ENCODE results near the gene RPUSD3.

Gene RPUSD3, protein sequence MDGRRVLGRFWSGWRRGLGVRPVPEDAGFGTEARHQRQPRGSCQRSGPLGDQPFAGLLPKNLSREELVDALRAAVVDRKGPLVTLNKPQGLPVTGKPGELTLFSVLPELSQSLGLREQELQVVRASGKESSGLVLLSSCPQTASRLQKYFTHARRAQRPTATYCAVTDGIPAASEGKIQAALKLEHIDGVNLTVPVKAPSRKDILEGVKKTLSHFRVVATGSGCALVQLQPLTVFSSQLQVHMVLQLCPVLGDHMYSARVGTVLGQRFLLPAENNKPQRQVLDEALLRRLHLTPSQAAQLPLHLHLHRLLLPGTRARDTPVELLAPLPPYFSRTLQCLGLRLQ

DNA sequence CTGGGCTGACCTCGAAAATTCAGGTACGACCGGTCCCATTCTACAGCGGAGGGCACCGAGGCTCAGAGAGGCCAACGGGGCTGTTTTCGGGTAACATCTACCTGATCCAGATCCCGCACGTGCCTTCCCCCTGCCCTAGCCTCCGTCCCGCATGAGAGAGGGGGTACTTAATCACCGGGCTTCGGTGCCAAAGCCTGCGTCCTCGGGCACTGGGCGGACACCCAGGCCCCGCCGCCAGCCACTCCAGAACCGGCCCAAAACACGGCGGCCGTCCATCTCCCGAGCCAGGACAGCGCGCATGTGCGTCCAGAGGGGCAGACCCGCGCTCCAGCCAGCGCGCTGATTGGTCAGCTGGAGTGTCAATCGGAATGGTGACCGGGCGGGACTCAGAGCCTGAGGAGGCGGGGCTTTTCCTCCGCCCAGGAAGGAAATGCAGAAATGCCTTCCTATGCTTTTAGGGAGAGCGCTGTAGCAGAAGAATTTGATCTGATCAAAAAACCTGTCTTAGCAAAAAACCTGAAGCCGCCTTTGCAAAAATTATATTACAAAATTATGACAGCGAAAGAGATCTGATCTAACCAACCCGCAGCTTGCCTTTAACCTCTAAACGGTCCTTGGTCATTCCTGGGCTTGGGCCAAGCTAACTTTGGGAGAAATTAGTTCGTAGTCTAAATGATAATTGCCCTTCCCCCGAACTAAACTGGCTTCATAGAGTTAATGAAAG lies at the start of gene RPUSD3:
RPUSD3 (minus strand) TSS at position 294 of the 724 bp plus-strand sequence; CDS start at position 276, 18 bp downstream.
- peak within 1 kb of the TSS; percentile 86 for H3K4me3 ChIP-seq (ENCODE audit: low read depth, low read length)
- TF ChIP-seq, protein P1, sequence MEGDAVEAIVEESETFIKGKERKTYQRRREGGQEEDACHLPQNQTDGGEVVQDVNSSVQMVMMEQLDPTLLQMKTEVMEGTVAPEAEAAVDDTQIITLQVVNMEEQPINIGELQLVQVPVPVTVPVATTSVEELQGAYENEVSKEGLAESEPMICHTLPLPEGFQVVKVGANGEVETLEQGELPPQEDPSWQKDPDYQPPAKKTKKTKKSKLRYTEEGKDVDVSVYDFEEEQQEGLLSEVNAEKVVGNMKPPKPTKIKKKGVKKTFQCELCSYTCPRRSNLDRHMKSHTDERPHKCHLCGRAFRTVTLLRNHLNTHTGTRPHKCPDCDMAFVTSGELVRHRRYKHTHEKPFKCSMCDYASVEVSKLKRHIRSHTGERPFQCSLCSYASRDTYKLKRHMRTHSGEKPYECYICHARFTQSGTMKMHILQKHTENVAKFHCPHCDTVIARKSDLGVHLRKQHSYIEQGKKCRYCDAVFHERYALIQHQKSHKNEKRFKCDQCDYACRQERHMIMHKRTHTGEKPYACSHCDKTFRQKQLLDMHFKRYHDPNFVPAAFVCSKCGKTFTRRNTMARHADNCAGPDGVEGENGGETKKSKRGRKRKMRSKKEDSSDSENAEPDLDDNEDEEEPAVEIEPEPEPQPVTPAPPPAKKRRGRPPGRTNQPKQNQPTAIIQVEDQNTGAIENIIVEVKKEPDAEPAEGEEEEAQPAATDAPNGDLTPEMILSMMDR (IDR thresholded peaks at IDR 0.05; ENCODE audit: borderline replicate concordance, insufficient read depth, low read depth, low read length): no peak

DNA sequence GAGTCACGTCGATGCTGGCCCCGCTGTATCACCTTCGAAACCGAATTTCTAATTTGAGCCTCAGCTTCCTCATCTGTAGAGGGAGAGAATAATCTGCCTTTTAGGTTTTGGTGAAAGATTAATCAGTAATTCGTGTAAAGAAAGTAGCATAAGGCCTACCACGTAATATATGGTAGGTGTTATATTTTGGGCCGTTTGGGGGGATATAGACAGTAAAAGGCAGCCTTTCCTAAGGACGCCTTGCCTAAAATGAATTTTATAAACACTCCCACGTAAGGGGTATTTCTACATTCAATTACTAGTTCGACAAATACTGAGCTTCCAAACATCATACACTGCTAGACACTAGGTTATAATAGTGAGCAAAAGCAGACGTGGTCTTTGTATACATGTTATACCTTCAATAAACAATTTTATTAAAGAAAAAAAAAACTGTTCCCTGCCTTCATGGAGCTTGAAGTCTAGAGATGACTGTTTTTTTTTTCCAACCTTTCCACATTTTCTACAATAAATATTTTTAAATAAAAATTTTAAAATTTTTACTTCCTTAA lies 47.3 kb upstream of the RPUSD3 start:
- TF ChIP-seq, protein P1 (IDR thresholded peaks at IDR 0.05; ENCODE audit: borderline replicate concordance, insufficient read depth, low read depth, low read length): no peak
- H3K4me3 ChIP-seq (ENCODE audit: low read depth, low read length): peak overlapping the region; percentile 98

DNA sequence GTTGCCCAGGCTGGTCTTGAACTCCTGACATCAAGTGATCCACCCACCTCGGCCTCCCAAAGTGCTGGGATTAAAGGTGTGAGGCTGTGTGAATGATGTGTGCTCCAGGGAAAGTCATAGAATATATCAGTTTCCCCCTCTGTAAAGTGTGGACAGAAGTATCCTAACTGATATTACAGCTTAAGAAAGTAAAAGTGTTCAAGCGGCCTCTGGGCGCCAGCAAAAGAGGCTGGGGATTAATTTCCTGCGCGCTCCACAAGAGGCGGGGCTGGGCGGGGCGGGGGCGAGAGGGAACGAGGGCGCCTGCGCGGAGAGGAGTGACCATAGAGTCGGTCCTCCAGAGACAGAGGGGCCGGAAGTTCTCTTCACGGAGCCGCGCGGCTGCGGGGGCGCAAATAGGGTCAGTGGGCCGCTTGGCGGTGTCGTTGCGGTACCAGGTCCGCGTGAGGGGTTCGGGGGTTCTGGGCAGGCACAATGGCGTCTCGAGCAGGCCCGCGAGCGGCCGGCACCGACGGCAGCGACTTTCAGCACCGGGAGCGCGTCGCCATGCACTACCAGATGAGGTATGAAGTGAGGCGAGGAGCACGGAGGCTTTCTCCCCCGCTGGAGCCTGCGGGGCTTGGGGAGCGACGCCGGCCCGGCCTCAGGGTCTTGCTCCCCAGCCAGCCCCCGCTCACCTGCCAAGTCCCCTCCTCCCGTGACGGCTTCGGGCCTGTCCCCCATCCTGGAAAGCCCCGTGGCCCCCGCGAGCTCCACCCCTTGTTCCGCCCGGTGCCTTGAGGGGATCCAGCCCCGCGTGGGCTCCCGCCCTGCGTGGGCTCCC lies 46.7 kb upstream of the RPUSD3 start, which contains the start of gene JAGN1:
JAGN1 (plus strand) TSS at position 362 of the 823 bp plus-strand sequence; CDS start at position 475, 113 bp downstream.
- H3K4me3 ChIP-seq (ENCODE audit: low read depth, low read length): peak within 1 kb of the TSS; percentile 98
- TF ChIP-seq, protein P1 (IDR thresholded peaks at IDR 0.05; ENCODE audit: borderline replicate concordance, insufficient read depth, low read depth, low read length): no peak

DNA sequence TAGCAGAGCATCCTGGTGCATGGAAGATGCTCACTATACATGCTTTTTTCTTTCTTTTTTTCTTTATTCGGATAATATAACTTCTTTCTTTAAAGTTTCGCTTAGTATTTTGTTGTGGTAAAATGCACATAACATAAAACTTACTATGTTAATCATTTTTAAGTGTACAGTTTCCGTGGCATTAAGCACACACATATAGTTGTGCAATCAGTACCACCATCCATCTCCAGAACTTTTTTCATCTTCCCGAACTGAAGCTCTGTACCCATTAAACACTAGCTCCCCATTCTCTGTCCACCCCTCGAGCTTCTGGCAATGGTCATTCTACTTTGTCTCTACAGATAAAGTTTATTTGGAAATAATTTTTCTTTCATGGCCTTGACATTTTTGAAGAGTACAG lies 45.6 kb upstream of the RPUSD3 start:
- TF ChIP-seq, protein P1 (IDR thresholded peaks at IDR 0.05; ENCODE audit: borderline replicate concordance, insufficient read depth, low read depth, low read length): no peak
- H3K4me3 ChIP-seq (ENCODE audit: low read depth, low read length): no peak overlapping the region

DNA sequence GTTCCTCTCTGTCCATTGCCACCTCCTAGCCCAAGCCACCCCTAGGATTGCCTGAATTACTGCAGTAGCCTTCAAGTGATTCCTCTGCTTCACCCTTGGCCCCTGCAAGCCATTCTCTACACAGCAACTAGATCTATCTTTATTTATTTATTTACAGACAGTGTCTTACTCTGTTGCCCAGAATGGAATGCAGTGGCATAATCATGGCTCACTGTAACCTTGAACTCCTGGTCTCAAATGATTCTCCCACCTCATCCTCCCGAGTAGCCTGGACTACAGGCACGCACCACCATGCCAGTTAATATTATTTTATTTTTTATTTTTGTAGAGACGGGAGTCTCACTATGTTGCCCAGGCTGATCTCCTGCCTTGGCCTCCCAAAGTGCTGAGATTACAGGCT lies 44.7 kb upstream of the RPUSD3 start:
- TF ChIP-seq, protein P1 (IDR thresholded peaks at IDR 0.05; ENCODE audit: borderline replicate concordance, insufficient read depth, low read depth, low read length): no peak

DNA sequence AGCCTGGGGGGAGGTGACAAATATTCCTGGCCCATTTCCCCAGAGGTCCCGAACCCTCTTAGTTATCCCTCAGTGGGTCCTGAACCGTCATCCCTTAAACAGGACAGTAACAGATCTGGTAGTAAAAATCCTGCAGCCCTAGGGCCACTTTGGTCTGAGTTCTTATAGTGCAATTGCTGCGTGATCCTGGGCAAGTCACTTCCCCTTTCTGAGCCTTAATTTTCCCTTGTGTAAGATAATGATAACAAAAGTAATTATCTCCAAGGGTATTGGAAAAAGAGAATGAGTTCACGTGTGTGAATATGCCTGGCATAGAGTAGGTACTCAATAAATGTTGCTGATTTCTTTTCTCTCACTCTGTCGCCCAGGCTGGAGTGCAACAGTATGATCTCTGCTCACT lies 43.7 kb upstream of the RPUSD3 start:
- TF ChIP-seq, protein P1 (IDR thresholded peaks at IDR 0.05; ENCODE audit: borderline replicate concordance, insufficient read depth, low read depth, low read length): no peak
- no peak overlapping the region for H3K4me3 ChIP-seq (ENCODE audit: low read depth, low read length)

More for the DNA sequence above, 44.7 kb upstream of the RPUSD3 start:
- H3K4me3 ChIP-seq (ENCODE audit: low read depth, low read length): no peak overlapping the region
